ENCODE data around the gene LRFN5. TPM values are rescaled to one million over a fixed set of nuclear protein-coding genes. Genes with fewer than 3 reads are reported as not detected.

Gene LRFN5
- polyA plus RNA-seq, 1 of the 3 experiments (the other 2 are of a cell fraction), result not detected

GRCh38 chr14:41623736-41624135 lies 17.1 kb downstream of the LRFN5 start:
- Histone ChIP-seq H3F3A (replicated peaks; ENCODE audit: insufficient read depth) (no peaks in the 10 kb centered on the region), H3K4me3 (ENCODE audit: low read depth in 2 of 2, low read length in 1 of 2) (no peak overlapping the region), H3K4me1 (ENCODE audit: control insufficient read depth in 1 of 2, insufficient read depth in 2 of 2, low read depth in 1 of 2, low read length in 1 of 2) (no peaks in the 10 kb centered on the region; a peak in 1 of 4 replicates), H3K4me2 (no peak overlapping the region), H3K9me2 (no peaks in the 10 kb centered on the region), H3K79me2 (ENCODE audit: insufficient read depth) (no peaks in the 10 kb centered on the region), H4K20me1 (ENCODE audit: insufficient read depth) (no peaks in the 10 kb centered on the region), H3K27ac (ENCODE audit: low read depth in 2 of 2, low read length in 1 of 2) (no peak overlapping the region), H2AFZ (ENCODE audit: low read depth) (no peak overlapping the region), H3K9me3 (no peaks in the 10 kb centered on the region), H3K36me3 (replicated peaks in 1 of 2; ENCODE audit: control insufficient read depth in 1 of 2, insufficient read depth in 2 of 2, low read length in 1 of 2) (no peaks in the 10 kb centered on the region), H3K27me3 (ENCODE audit: insufficient read depth) (no peaks in the 10 kb centered on the region), H3K9ac (no peak overlapping the region)
- no peak for DNase-seq
- POLR2A ChIA-PET, result no interaction called here
- 18% methylated on average over 1 of the region's 1 CpG for WGBS (ENCODE audit: low lambda C conversion rate)
- TF ChIP-seq GATA2 (CRISPR knock-in tag; IDR thresholded peaks at IDR 0.05), result no peak
- no peak for TF ChIP-seq SMC3 (IDR thresholded peaks at IDR 0.05; ENCODE audit: low read depth, low read length)
- no peak for TF ChIP-seq RXRA (IDR thresholded peaks at IDR 0.05; ENCODE audit: borderline replicate concordance, low read depth)
- no peak for TF ChIP-seq TEAD4 (IDR thresholded peaks at IDR 0.05; ENCODE audit: borderline replicate concordance, insufficient read depth)
- TF ChIP-seq YY1 (IDR thresholded peaks at IDR 0.05; ENCODE audit: low read depth), result no peak
- no peak for TF ChIP-seq IRF3 (IDR thresholded peaks at IDR 0.05; ENCODE audit: low read depth, low read length)
- TF ChIP-seq RFX5 (IDR thresholded peaks at IDR 0.05; ENCODE audit: low read length), result no peak
- TF ChIP-seq ZBTB33 (IDR thresholded peaks at IDR 0.05; ENCODE audit: borderline replicate concordance, low read depth), result no peak
- no peak for TF ChIP-seq FOXJ3 (CRISPR knock-in tag; IDR thresholded peaks at IDR 0.05)
- TF ChIP-seq MXI1 (IDR thresholded peaks at IDR 0.05; ENCODE audit: low read depth, low read length), result no peak
- TF ChIP-seq TCF12 (IDR thresholded peaks at IDR 0.05), result no peak
- TF ChIP-seq USF2 (IDR thresholded peaks at IDR 0.05; ENCODE audit: borderline replicate concordance, low read depth, low read length), result no peak
- TF ChIP-seq REST (IDR thresholded peaks at IDR 0.05; ENCODE audit: low read depth, low read length), result no peak
- no peak for TF ChIP-seq JUND (IDR thresholded peaks at IDR 0.05)
- CTCF ChIA-PET, result interaction anchor here (0.7 kb wide), 1 partner anchor 23 kb away, joined by 3 read pairs; no protein-coding TSS in a partner anchor

Measured in SK-N-SH (cell line).